GM19328 (cell line): ENCODE measurements around the gene RPS6KL1.

Experiments used
- ATAC-seq: cut with Tn5 transposase; IDR thresholded peaks from one replicate; pipeline ENCODE4 v1.9.1; 2021; ENCODE audit warnings: mild to moderate bottlenecking, moderate library complexity; ENCODE audit not compliant: unreplicated experiment

The RPS6KL1 gene

GRCh38 chr14:74858022-74858421 lies 65.0 kb downstream of the RPS6KL1 start:
- ATAC-seq = no peak

DNA sequence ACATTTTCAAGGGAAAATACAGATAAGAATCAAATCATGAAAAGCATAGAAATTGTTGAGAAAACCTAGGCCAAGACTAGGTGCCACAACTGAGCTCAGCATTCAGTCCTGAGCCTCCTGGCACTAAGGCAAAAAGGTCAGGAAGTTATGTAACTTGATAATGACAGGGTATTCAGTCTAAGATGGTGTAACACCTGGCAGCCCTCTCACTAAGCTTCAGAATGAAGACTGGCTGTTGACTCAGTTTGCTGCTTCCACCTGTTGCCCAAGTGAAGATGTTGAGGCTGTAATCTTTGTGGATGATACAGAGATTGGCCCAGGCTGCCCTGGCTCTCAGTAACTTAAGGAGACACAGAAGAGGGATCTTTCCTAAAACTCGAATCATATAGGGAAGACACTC lies 66.7 kb downstream of the RPS6KL1 start:
- no peak for ATAC-seq

DNA sequence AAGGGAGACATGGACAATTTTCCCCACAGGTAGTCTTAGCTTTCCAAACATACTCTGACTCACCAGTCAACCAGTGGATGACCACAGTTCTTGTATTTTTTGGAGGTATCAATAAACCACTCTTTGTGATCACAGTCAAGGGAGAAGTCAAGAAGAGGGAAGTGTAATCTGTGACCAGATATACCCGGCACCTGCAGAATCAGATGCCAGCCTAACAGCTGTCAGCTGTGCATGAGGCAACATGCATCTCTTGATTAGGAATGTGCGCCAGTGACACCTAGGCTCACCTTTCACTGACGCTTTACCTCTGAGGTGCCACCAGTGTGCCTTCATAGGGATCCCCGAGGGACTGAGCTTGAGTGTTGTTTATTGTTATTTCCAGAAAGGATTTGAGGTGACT lies 67.1 kb downstream of the RPS6KL1 start:
- no peak for ATAC-seq

DNA sequence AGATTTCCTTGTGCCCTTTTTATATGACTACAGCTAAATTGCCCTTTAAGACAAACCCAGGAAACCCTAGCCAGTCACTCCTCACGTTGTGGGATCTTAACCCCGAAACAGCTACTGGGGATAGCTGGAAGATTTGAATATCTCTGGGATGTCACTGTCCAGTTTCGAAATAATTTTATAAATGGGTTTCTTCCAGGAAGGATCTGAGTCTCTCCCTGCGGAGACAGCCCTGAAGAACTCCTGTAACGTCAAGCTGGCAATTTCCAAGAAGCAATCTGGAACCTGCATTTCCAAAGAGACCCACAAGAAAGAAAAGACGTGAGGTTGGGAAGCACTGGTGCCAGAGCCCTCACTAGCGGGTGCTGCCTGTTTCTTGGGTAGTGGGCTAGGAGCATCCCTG lies 68.0 kb downstream of the RPS6KL1 start:
- ATAC-seq = no peak
